ENCODE results near the gene DTX1.

DNA sequence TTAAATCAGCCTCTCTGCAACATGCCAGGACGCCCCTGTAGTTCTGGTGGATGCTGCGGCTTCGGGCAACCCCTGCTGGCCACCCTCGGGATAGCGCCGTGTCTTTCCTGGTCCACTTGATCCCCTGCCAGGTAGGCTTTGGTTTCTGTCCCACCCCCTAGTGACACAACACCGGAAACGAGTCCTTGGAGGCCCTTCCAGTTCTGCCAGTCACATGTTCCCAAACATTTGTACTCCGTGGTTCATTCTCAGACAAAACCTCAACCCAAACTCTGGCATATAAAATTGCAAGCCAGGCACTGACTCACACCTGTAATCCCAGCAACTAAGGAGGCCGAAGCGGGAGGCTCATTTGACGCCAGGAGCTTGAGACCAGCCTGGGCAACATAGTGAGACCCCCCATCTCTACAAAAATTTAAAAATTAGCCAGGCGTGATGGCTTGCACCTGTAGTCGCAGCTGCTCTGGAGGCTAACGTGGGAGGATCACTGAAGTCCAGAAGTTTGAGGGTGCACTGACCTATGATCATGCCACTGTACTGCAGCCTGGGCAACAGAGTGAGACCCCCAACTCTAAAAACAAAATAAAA is 42.0 kb downstream of the DTX1 start:
- TF ChIP-seq, protein P1, sequence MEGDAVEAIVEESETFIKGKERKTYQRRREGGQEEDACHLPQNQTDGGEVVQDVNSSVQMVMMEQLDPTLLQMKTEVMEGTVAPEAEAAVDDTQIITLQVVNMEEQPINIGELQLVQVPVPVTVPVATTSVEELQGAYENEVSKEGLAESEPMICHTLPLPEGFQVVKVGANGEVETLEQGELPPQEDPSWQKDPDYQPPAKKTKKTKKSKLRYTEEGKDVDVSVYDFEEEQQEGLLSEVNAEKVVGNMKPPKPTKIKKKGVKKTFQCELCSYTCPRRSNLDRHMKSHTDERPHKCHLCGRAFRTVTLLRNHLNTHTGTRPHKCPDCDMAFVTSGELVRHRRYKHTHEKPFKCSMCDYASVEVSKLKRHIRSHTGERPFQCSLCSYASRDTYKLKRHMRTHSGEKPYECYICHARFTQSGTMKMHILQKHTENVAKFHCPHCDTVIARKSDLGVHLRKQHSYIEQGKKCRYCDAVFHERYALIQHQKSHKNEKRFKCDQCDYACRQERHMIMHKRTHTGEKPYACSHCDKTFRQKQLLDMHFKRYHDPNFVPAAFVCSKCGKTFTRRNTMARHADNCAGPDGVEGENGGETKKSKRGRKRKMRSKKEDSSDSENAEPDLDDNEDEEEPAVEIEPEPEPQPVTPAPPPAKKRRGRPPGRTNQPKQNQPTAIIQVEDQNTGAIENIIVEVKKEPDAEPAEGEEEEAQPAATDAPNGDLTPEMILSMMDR (IDR thresholded peaks at IDR 0.05), result peak; percentile 95
- TF ChIP-seq EZH2 (IDR thresholded peaks at IDR 0.05; ENCODE audit: borderline replicate concordance, insufficient read depth, low read depth, low read length, poor library complexity, severe bottlenecking), result no peak
